IPS-18a (cell line): ENCODE measurements around the gene DDO.

ENCODE experiments used
- H3K27ac ChIP-seq: one replicate; pipeline ENCODE4 v1.5.1; 2013; ENCODE audit warnings: low read length
- H3K27me3 ChIP-seq: one replicate; pipeline ENCODE4 v1.6.1; 2013; ENCODE audit warnings: mild to moderate bottlenecking, low read length; ENCODE audit not compliant: control insufficient read depth, insufficient read depth
- H3K36me3 ChIP-seq: one replicate; pipeline ENCODE4 v1.6.1; 2013; ENCODE audit warnings: low read depth, low read length; ENCODE audit not compliant: control insufficient read depth
- H3K4me1 ChIP-seq: one replicate; pipeline ENCODE4 v1.6.1; 2013; ENCODE audit warnings: low read depth, low read length; ENCODE audit not compliant: control insufficient read depth
- H3K4me3 ChIP-seq: one replicate; pipeline ENCODE4 v1.5.1; 2013; ENCODE audit warnings: low read length
- H3K9ac ChIP-seq: one replicate; pipeline ENCODE4 v1.6.1; 2013; ENCODE audit warnings: mild to moderate bottlenecking, low read length, moderate library complexity
- H3K9me3 ChIP-seq: one replicate; pipeline ENCODE4 v1.6.1; 2013; ENCODE audit warnings: low read depth, low read length; ENCODE audit not compliant: control insufficient read depth

Gene DDO

GRCh38 chr6:110394409-110394808 lies 21.0 kb downstream of the DDO start:
- no peaks in the 10 kb centered on the region for H3K9me3 ChIP-seq
- no peak overlapping the region for H3K9ac ChIP-seq
- H3K4me3 ChIP-seq: no peak overlapping the region
- no peaks in the 10 kb centered on the region for H3K27me3 ChIP-seq
- H3K4me1 ChIP-seq: no peaks in the 10 kb centered on the region
- H3K36me3 ChIP-seq: no peaks in the 10 kb centered on the region
- H3K27ac ChIP-seq: no peak overlapping the region

GRCh38 chr6:110392727-110393126 lies 22.6 kb downstream of the DDO start:
- no peaks in the 10 kb centered on the region for H3K36me3 ChIP-seq
- no peak overlapping the region for H3K27ac ChIP-seq
- no peaks in the 10 kb centered on the region for H3K9me3 ChIP-seq
- no peak overlapping the region for H3K9ac ChIP-seq
- peaks cover 7% of the 10 kb centered on the region for H3K4me1 ChIP-seq
- H3K4me3 ChIP-seq: no peak overlapping the region
- no peaks in the 10 kb centered on the region for H3K27me3 ChIP-seq

GRCh38 chr6:110390404-110390803 lies 25.0 kb downstream of the DDO start:
- Histone ChIP-seq H3K27me3 (no peaks in the 10 kb centered on the region), H3K36me3 (no peaks in the 10 kb centered on the region), H3K9me3 (no peaks in the 10 kb centered on the region), H3K27ac (no peak overlapping the region), H3K4me1 (peaks cover 7% of the 10 kb centered on the region), H3K4me3 (no peak overlapping the region), H3K9ac (no peak overlapping the region)

GRCh38 chr6:110389689-110390382 lies 25.5 kb downstream of the DDO start:
- Histone ChIP-seq H3K4me1 (peaks cover 7% of the 10 kb centered on the region), H3K4me3 (no peak overlapping the region), H3K36me3 (no peaks in the 10 kb centered on the region), H3K9me3 (no peaks in the 10 kb centered on the region), H3K27me3 (no peaks in the 10 kb centered on the region), H3K9ac (no peak overlapping the region), H3K27ac (no peak overlapping the region)

GRCh38 chr6:110387986-110388385 lies 27.4 kb downstream of the DDO start:
- H3K36me3 ChIP-seq: no peaks in the 10 kb centered on the region
- H3K9me3 ChIP-seq: no peaks in the 10 kb centered on the region
- peaks cover 7% of the 10 kb centered on the region for H3K4me1 ChIP-seq
- no peak overlapping the region for H3K4me3 ChIP-seq
- H3K27ac ChIP-seq: no peak overlapping the region
- no peaks in the 10 kb centered on the region for H3K27me3 ChIP-seq
- no peak overlapping the region for H3K9ac ChIP-seq

- H3K36me3 ChIP-seq: no peaks in the 10 kb centered on the region
- H3K9ac ChIP-seq: no peak overlapping the region
- no peak overlapping the region for H3K4me3 ChIP-seq
- H3K27ac ChIP-seq: no peak overlapping the region
- no peaks in the 10 kb centered on the region for H3K9me3 ChIP-seq
- no peaks in the 10 kb centered on the region for H3K27me3 ChIP-seq
- H3K4me1 ChIP-seq: peaks cover 7% of the 10 kb centered on the region
Observed at GRCh38 chr6:110385458-110385863, 29.9 kb downstream of the DDO start.

- Histone ChIP-seq H3K9ac (no peak overlapping the region), H3K27ac (no peak overlapping the region), H3K4me1 (peaks cover 3% of the 10 kb centered on the region), H3K36me3 (no peaks in the 10 kb centered on the region), H3K27me3 (no peaks in the 10 kb centered on the region), H3K9me3 (no peaks in the 10 kb centered on the region), H3K4me3 (no peak overlapping the region)
Observed at GRCh38 chr6:110378552-110378951, 36.8 kb downstream of the DDO start.

GRCh38 chr6:110369066-110369465 lies 46.3 kb downstream of the DDO start:
- H3K27ac ChIP-seq: no peak overlapping the region
- H3K4me1 ChIP-seq: peaks cover 3% of the 10 kb centered on the region
- no peak overlapping the region for H3K4me3 ChIP-seq
- no peaks in the 10 kb centered on the region for H3K9me3 ChIP-seq
- no peaks in the 10 kb centered on the region for H3K36me3 ChIP-seq
- H3K27me3 ChIP-seq: no peaks in the 10 kb centered on the region
- H3K9ac ChIP-seq: no peak overlapping the region

GRCh38 chr6:110368284-110368683 lies 47.1 kb downstream of the DDO start:
- no peak overlapping the region for H3K27ac ChIP-seq

GRCh38 chr6:110367825-110368224 lies 47.5 kb downstream of the DDO start:
- Histone ChIP-seq H3K36me3 (no peaks in the 10 kb centered on the region), H3K27me3 (no peaks in the 10 kb centered on the region), H3K4me3 (no peak overlapping the region), H3K4me1 (peaks cover 3% of the 10 kb centered on the region), H3K9me3 (no peaks in the 10 kb centered on the region), H3K27ac (no peak overlapping the region), H3K9ac (no peak overlapping the region)

More at GRCh38 chr6:110368284-110368683, 47.1 kb downstream of the DDO start:
- H3K9ac ChIP-seq: no peak overlapping the region
- H3K9me3 ChIP-seq: no peaks in the 10 kb centered on the region
- H3K36me3 ChIP-seq: no peaks in the 10 kb centered on the region
- H3K27me3 ChIP-seq: no peaks in the 10 kb centered on the region
- peaks cover 3% of the 10 kb centered on the region for H3K4me1 ChIP-seq
- H3K4me3 ChIP-seq: no peak overlapping the region

- H3K36me3 ChIP-seq: no peaks in the 10 kb centered on the region
- no peaks in the 10 kb centered on the region for H3K9me3 ChIP-seq
- no peak overlapping the region for H3K4me3 ChIP-seq
- H3K27ac ChIP-seq: no peak overlapping the region
- H3K4me1 ChIP-seq: peaks cover 3% of the 10 kb centered on the region
- H3K27me3 ChIP-seq: no peaks in the 10 kb centered on the region
- H3K9ac ChIP-seq: no peak overlapping the region
Observed at GRCh38 chr6:110366975-110367374, 48.4 kb downstream of the DDO start.

GRCh38 chr6:110366256-110366655 lies 49.1 kb downstream of the DDO start:
- H3K9ac ChIP-seq: no peak overlapping the region
- no peaks in the 10 kb centered on the region for H3K9me3 ChIP-seq
- H3K4me1 ChIP-seq: peaks cover 3% of the 10 kb centered on the region
- no peak overlapping the region for H3K27ac ChIP-seq
- H3K36me3 ChIP-seq: no peaks in the 10 kb centered on the region
- H3K27me3 ChIP-seq: no peaks in the 10 kb centered on the region
- no peak overlapping the region for H3K4me3 ChIP-seq
